Activated CD4-positive, alpha-beta T cell treated with anti-CD3 and anti-CD28 coated beads, Interleukin-10, Interleukin-2, amounts not matched to agents 100 ng/mL and 50 ng/mL, durations not matched to agents 16 hours and 8 hours (primary cell): ENCODE measurements around the gene SLC6A3.

ENCODE experiments used
- DNase-seq: peaks from one replicate; pipeline ENCODE4 v3.0.0-alpha.2; 2020

Gene SLC6A3

DNA sequence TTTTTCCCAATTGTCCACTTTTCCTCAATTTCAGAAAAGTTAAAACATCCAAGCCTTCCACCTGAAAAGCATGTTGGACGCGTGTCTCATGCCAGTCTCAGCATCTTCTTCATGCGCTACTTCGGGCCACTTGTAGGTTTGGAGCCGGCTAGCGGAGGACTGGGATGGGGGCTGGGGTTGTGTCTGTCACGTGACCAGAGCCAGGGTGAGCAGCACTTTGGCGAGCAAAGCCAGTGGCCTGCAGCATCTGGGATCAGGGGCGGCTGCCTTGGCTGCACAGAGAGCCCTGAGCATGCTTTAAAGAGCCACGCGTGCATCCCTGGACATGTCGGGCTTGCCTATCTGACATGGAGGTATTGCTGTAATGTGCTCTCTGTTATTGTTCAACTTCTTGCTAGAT lies 41.2 kb downstream of the SLC6A3 start:
- DNase-seq = no peak

DNA sequence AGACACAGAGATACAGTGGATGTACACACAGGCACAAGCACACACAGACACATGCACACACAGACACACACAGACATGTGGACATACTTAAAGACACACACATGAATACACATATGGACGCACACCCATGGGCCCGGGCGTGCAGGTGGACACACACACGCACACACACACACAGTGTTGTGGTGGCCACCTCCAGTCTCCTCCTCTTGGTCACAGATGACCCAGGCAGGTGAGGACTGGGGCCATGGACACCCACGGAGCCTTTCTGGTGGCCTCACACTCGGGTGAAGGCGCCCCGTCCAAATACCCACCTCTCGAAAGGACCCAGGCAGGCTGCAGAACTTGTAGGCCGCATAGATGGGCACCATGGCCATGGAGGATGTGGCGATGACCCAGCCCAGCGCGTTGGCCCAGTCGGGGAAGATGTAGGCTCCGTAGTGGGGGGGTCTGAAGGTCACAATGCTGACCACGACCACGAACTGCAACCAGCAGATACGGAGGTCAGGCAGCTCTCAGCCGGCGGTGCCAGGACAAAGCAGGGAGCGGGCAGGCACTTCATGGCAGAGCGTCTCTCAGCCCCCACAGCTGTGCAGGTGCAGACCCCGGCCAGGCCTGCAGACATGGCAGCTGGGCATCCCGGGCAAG lies 42.5 kb downstream of the SLC6A3 start:
- no peak for DNase-seq

DNA sequence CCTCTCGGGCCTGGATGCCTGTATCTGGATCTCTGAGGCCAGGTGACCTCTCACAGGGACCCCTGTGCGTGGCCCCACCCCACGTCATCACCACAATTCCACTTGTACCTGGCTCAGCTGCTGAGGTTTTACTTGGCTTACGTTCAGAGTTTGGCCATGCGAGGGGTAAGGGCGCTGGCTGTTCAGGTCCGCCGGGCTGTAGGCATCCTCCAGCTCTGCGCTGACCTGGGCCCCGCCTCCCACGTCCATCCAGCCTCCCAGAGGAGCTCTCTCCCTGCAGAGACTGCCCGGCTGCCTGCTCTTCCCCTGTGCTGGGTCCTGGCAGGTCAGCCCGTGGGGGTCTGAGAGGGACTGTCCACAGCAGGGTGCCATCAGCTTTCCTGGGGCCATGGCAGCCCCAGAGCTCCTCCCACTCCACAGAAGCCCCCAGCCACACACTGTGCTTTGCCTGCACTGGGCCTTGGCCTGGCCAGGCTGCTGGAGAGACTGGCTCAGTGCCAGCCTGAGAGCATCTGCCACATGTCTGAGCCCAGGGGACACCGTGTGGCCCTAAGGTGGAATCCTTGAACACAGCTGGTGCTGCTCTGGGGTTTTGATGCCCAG lies 43.6 kb downstream of the SLC6A3 start:
- DNase-seq = no peak

DNA sequence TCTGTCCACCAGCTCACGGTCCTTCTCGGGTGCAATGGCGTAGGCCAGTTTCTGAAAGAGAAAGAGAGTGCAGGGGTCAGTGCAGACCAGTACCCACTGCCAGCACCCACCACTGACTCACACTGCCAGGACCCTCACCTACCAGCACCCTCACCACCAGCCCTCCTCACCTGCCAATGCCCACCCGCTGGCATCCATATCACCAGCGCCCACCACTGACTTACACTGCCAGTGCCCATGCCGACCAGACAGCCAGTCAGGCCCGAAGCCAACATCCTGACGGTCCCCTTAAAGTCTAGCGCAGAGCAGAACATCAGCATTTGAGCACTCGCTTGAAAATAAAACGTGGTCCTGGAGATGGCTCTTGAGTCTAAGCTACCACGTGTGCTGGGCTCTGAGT lies 44.3 kb downstream of the SLC6A3 start:
- no peak for DNase-seq

DNA sequence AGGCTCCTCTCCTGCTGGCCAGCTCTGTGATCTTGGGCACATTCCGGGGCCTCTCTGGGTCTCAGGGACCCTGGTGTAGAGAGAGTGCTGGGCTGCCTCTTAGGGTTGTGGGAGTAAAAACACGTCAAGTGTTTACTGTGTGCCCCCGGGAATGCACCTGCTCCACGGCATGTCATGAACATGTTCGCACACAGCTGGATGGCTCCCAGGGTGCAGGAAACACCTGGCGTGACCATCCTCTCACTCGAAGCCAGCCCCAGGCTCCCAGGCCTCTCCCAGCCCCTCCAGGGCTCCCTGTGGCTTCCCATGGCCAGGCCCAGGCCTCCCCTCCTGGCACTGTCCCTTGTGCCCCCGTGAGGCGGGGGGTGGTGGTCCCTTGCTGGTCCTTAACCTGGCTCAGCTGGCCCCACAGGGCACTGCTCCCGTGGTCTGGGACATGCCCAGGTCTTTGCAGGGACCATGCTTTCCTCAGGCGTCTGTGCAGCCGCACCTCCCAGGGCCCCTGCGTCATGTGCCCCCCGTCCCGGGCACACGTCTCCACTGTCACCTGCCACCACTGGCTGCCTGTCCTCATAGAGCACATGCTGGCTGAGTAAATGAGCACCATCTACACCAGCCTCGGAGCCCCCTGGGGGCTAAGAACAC lies 44.9 kb downstream of the SLC6A3 start:
- no peak for DNase-seq

DNA sequence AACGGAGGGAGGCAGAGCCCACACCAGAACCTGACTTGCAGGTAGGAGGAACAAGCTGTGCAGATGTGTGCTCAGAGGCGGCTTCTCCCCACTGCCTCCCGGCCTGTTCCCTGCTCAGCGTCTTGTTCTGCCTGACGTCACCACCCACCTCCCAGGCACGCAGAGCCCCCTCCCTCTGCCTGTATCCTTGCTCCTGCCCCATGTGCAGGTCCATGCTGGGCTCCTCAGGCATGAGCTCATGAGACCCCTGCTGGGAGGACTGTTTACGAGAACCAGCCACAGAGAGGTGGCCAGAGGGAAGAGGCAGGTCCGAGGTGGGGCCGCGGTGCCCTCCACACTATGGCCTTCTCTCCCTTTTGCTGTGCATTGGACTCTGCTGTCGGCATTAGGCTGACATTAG lies 45.5 kb downstream of the SLC6A3 start:
- DNase-seq = no peak

DNA sequence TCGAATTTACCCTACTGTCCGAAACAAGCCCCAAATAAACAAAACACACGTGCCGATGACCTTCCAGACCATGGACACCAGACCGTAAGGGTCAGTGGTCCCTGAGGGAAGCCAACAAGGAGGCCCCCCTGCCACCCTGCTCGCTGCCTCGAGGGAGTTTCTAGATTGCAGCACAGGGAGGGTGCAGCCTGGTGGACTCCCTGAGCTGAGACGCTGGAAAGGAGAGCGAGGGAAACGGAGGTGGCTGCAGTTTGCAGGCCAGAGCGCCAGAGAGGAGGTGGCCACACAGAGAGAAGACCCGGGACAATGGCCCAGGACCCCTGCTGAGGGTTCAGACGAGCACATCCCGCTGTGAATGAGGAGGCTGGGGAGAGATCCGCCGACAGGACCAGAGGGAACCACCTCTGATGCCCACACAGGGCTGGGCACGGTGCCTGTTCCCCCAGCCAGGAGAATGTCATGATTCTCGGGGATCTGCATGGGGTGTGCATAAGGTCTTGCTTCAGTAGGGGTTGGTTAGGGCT lies 48.9 kb downstream of the SLC6A3 start:
- DNase-seq = no peak

DNA sequence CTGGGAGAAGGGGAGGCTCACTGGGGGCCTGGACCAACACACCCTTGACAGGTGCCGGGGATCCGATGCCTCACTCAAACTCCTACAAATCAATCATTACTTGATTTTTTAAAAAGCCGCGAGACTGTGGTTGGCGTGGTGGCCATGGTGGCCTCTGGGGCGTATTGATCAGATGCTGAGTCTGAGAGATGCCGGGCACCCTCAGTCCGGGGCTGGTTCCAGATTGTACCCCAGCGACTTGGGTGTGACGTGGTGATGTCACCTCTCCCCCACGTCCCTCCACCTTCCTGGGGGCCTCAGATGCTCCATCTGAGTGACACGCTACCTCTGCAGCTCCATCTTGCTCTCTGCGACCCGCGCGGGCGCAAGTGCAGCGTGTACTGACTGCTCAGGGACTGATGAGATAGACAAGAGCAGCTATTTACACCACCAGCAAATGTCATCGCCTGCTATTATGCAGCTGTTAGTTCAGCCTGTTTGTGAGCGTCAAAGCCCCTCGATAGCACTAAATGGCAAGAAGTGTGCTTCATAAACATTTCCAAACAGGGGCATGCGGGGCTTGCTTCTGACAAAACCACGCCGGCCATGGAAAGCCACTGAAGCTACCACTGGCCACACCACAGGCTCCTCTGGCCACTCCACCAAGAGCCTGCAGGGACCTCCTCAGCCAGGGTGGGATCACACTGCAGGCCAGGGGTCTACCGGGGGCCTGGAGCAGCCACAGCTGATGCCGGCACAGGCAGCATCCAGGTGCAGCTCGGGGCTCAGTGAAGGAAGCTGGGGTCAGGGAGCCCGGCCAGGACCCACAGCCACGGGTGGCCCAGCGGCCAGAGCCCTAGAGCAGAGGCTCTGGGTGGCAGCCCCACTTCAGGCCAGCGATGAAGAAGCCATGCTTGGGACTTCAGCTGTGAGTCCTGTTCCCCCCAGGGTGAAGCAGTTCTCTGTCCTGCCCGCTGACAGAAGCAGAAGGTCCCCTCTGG lies 50.1 kb downstream of the SLC6A3 start:
- DNase-seq = no peak

DNA sequence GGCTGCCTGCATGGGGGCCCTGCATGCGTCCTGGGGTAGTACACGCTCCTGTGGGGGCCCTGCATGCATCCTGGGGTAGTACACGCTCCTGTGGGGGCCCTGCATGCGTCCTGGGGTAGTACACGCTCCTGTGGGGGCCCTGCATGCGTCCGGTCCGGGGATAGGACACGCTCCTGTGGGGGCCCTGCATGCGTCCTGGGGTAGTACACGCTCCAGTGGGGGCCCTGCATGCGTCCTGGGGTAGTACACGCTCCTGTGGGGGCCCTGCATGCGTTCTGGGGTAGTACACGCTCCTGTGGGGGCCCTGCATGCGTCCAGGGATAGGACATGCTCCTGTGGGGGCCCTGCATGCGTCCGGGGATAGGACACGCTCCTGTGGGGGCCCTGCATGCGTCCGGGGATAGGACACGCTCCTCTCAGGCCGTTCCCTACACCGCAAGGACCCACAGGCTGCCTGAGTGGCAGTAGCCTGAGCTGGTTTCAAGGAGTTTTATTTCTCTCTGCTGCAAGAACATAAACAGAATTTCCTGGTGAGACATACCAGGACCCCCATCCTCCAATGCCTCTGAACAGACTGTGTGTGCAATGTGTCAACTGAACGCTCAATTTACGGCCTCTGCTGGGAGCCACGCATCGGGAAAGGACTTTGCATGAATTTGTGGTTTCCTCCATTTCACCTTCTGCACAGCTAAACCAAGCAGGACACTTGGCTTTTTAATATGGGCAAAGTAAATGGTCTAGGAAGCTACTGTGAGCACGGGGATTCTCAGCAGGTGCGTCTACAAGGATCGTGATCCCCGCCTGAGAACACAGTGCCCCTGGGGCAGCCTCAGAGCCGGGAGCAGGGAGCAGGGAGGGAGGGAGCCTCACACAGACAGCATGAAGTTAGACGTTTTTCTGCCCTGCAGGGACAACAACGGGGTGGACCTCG lies 51.4 kb downstream of the SLC6A3 start:
- DNase-seq = no peak

DNA sequence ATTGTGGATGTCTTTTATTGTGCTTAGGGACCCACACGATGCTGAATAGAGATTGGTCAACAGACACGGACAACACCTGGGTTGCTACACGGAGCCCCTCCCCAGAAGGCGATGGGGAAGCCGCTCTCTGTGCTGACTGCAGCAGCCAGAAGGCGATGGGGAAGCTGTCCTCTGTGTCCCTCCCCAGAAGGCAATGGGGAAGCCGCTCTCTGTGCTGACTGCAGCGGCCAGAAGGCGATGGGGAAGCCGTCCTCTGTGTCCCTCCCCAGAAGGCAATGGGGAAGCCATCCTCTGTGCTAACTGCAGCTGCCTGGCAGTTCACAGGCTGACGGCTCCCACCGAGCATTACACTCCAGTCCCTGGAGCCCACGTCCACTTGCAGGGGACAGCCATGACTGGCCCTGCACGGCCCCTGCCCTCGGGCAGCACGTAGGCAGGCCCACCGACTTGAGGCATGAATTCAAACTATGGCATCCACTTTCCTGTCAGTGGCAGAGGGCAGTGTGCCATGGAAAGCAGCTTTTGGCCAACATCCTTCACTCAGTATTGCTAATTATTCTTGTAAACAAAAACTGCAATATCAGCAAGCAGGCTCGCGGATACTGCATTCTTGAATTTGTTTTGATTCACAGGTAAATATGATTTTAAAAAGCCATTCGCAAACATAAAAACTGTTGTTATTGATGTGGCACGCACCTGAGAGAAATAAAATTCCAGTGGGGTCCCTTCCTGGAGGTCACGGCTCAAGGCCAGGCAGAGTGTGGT lies 52.3 kb downstream of the SLC6A3 start:
- no peak for DNase-seq

DNA sequence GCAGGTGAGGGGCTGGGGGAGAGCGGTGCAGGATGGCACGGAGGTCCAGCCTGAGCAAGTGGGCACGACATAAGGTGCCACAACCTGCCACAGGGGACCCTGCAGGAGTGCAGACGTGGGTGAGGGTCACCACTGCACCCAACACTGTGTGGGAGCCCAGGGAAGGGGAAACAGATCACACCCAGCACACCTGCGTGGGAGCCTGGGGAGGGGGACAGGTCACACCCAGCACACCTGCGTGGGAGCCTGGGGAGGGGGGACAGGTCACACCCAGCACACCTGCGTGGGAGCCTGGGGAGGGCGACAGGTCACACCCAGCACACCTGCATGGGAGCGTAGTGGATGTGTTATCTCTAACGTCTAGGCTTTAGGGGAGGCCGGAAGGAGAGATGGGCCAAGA lies 53.0 kb downstream of the SLC6A3 start:
- DNase-seq = no peak

DNA sequence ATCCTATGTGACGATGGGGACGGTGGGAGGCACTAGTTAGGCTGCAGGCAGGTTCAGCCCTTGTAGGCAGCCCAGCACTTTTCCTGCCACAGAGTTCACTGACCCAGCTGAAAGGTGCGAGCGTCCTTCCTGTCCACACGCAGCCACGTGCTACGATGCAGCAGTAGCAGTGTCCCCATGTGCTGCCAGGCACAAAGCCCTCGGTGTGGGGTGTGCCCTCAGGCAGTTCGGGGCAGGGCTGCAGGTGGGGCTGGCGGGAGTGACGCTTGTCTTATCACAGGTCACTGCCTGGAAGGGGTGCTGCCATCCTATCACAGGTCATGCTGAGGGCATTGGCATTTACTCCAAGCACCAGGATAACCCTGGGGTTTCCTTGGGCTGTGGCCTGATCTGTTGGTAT lies 53.5 kb downstream of the SLC6A3 start:
- no peak for DNase-seq

DNA sequence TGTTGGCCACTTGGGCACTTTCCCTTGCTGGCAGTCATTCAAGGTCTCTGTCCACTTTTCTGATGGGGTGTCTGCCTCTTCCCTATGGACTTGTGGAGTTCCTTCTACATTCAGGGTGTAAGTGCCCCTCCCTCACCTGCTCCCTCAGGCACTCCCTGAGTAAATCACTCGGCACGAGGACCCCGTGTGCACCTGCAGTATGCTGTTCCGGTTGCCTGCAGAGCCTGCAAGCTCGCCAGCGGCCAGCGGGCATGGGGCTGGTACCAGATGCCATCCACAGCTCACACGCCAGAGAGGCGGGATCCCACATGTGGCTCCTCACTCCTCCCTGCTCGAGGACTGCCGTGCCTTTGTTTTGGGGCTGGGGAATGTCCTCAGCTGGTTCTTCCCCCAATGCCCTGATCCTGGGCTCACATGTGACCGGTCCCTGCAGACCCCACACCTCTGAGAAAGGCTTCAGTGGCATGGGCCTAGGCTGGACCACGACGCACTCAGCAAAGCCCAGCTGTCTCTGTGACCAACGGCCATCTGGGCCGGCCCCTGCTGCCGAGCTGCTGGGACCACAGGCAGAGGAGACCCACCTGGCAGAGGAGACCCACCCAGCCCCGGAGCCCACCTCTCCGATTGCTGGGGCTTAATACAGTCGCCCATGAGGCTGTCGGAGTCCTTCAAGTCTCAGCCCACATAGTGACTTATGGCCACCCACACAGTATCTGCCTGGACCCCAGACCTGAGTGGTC lies 54.2 kb downstream of the SLC6A3 start:
- DNase-seq = no peak

DNA sequence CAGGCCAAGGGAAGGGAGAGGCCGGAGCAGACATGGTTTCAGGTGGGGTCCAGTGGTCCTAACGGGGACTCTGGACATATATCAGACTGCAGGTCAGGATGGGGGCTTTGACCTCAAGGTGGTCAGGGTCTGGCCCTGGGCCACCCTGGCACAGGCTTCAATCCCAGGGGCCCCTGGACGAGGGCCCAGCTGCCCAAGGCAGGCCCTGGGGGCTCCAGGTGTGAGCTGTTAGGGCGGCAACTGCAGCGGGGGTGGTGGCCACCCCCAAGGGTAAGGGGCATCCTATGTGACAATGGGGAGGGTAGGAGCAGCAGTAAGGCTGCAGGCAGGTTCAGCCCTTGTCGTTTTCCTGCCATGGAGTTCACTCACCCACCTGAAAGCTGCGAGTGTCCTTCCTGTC lies 54.9 kb downstream of the SLC6A3 start:
- no peak for DNase-seq

DNA sequence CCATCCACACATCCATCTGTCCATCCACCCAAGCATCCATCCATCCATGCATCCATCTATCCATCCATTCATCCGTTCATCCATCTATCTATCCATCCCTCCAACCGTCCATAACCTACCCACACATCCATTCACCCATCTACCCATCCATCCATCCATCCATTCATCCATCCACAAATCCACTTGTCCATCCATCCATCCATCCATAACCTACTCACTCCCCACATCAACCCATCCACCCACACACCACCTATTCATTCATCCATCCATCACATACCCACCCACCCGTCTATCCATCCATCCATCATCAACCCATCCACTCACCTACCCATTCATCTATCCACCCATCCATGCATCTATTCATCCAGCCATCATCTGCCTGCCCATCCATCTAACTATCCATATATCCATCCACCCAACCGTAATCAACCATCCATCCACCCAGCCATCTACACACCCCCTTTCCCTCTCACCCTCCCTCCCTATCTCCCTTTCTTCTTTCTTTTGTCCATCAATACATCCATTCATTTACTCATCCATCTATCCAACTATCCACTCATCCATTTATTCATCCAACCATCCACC lies 56.8 kb downstream of the SLC6A3 start:
- DNase-seq = no peak

DNA sequence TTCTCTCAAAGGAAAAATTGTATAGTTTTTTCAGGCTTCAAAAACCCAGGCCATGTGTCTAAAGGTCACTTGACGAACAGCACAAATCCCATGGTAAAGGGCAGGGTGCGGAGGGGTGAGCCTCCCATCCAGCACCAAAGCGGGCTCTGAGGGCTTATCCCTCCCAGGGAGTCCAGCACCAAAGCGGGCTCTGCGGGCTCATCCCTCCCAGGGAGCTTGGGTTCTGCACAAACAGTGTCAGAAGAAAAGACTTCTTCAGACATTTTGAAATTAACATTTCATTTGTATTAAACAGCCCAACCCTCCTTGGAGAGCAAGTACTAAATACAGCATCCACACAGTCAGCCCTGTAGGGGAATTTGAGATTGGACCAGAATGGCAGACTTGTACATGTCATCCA lies 57.4 kb downstream of the SLC6A3 start:
- no peak for DNase-seq

DNA sequence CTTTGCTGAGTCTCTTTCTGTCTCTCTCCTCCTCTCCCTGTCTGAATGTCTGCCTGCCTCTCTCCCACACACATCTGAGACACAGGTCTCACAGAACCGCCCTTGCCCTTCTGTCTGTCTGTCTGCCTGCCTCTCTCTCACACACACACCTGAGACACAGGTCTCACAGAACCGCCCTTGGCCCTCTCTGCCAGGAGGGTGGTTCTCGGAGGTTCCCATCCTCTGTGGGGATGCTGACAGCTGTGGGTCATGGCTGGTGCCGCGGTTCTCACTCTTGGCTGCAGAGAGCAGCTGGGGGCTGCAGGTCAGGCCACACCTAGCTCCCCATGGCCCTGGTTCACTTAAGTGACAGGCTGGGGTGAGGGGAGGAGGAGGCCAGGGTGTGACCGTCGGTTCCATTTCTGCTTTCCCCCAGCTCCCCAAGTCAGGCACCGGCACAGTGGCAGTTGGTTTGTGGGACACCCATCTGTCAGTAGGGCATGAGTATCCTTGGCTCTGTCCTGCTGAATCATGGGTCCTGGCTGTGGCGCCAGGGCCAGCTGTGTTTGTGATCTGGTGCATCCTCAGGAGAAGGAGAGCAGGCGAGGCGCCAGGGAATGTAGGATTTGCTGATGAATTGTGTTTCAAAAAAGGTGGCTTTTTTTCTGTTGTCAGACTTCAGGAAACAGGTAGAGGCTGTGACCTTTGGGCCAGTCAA lies 58.0 kb downstream of the SLC6A3 start:
- DNase-seq = no peak

DNA sequence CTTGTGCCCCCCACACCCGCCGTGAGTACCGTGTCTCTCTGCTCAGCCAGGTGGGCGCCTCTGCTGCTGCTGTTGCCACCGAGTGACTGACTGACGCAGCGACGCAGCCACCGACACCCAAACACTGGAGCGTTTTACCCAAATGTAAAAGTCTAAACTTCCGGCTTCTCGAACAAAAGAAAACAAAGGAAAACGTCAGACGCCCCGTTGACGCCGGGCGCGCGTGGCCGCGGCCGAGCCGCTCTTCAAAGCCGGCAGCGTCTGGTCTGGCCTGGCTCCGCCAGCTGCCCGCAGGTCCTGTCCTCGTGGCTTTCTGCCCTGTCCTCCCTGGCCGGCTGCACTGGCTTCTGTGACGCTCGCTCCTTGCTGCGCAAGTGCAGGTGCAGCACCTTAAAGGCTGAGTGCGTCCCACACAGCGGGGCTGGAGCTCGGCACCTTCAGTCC lies 58.9 kb downstream of the SLC6A3 start:
- DNase-seq = peak; percentile 67
